ENCODE measurements around the gene USP40.

USP40 gene

GRCh38 chr2:233440314-233440713, 126.3 kb downstream of the USP40 start:
- DNase-seq = no peak

GRCh38 chr2:233439191-233439590, 127.4 kb downstream of the USP40 start:
- no peak for DNase-seq

GRCh38 chr2:233438573-233439147, 127.9 kb downstream of the USP40 start:
- no peak for DNase-seq

- no peak for DNase-seq
Measured at GRCh38 chr2:233437439-233437955, 129.1 kb downstream of the USP40 start.

GRCh38 chr2:233436691-233437438, 129.7 kb downstream of the USP40 start:
- DNase-seq = no peak

- no peak for DNase-seq
Measured at GRCh38 chr2:233436191-233436581, 130.4 kb downstream of the USP40 start.

- DNase-seq = peak; percentile 57
Measured at GRCh38 chr2:233435436-233436190, 131.0 kb downstream of the USP40 start.

- no peak for DNase-seq
Measured at GRCh38 chr2:233434666-233435330, 131.8 kb downstream of the USP40 start.

- no peak for DNase-seq
Measured at GRCh38 chr2:233433794-233434193, 132.8 kb downstream of the USP40 start.

- DNase-seq = no peak
Measured at GRCh38 chr2:233433029-233433428, 133.6 kb downstream of the USP40 start.

GRCh38 chr2:233430651-233431050, 135.9 kb downstream of the USP40 start:
- no peak for DNase-seq

GRCh38 chr2:233430081-233430480, 136.5 kb downstream of the USP40 start:
- no peak for DNase-seq

- DNase-seq = no peak
Measured at GRCh38 chr2:233429175-233429897, 137.2 kb downstream of the USP40 start.

- no peak for DNase-seq
Measured at GRCh38 chr2:233428438-233428837, 138.1 kb downstream of the USP40 start.

GRCh38 chr2:233428008-233428407, 138.6 kb downstream of the USP40 start:
- DNase-seq = no peak

GRCh38 chr2:233426619-233427342, 139.8 kb downstream of the USP40 start:
- DNase-seq = no peak
